Endodermal cell (in vitro differentiated cells): Measurements from ENCODE around the gene TIPARP. TPM values are rescaled to one million over a fixed set of nuclear protein-coding genes. Genes with fewer than 3 reads are reported as not detected.

ENCODE experiments used
- DNase-seq: peaks from one replicate; pipeline ENCODE4 v3.0.0-alpha.2; 2017
- H3K27ac ChIP-seq: 2 replicates; pipeline ENCODE4 v1.5.1; 2013; ENCODE audit warnings: mild to moderate bottlenecking, low read depth, low read length, moderate library complexity
- H3K27me3 ChIP-seq: 2 replicates; pipeline ENCODE4 v1.6.1; 2013; ENCODE audit warnings: mild to moderate bottlenecking, low read length, moderate library complexity; ENCODE audit not compliant: insufficient read depth, control insufficient read depth, poor library complexity, severe bottlenecking
- H3K36me3 ChIP-seq: 2 replicates; pipeline ENCODE4 v1.7.0; 2013; ENCODE audit warnings: mild to moderate bottlenecking, low read length, moderate library complexity; ENCODE audit not compliant: control insufficient read depth, insufficient read depth
- H3K4me1 ChIP-seq: one replicate; pipeline ENCODE4 v1.7.0; 2013; ENCODE audit warnings: low read length; ENCODE audit not compliant: control insufficient read depth, insufficient read depth
- H3K4me3 ChIP-seq: 2 replicates; pipeline ENCODE4 v1.5.1; 2013; ENCODE audit warnings: mild to moderate bottlenecking, low read length, moderate library complexity
- H3K9ac ChIP-seq: 2 replicates; pipeline ENCODE4 v1.6.1; 2013; ENCODE audit warnings: mild to moderate bottlenecking, low read length, moderate library complexity; ENCODE audit not compliant: poor library complexity, severe bottlenecking; ENCODE audit errors: extremely low read depth
- H3K9me3 ChIP-seq: 2 replicates; pipeline ENCODE4 v1.6.1; 2013; ENCODE audit warnings: mild to moderate bottlenecking, low read length, moderate library complexity; ENCODE audit not compliant: control insufficient read depth
- H3K27ac Mint-ChIP-seq: 2 replicates; pipeline ENCODE4 v1.8.0; 2020; ENCODE audit warnings: mixed read lengths
- H3K27me3 Mint-ChIP-seq: 2 replicates; pipeline ENCODE4 v1.8.0; 2021; ENCODE audit warnings: mild to moderate bottlenecking, mixed read lengths; ENCODE audit not compliant: insufficient read depth
- H3K36me3 Mint-ChIP-seq: 2 replicates; pipeline ENCODE4 v1.8.0; 2020; ENCODE audit warnings: low read depth, mixed read lengths
- H3K4me1 Mint-ChIP-seq: 2 replicates; pipeline ENCODE4 v1.8.0; 2020; ENCODE audit warnings: mixed read lengths
- H3K4me3 Mint-ChIP-seq: 2 replicates; pipeline ENCODE4 v1.8.0; 2020; ENCODE audit warnings: mild to moderate bottlenecking, moderate library complexity, mixed read lengths
- H3K9me3 Mint-ChIP-seq: 2 replicates; pipeline ENCODE4 v1.8.0; 2020; ENCODE audit warnings: mild to moderate bottlenecking, mixed read lengths
- CTCF ChIP-seq: fragments of 200-600 bp; sonication (generic); conservative IDR thresholded peaks from 2 replicates; pipeline ENCODE4 v1.5.0; 2021; ENCODE audit warnings: antibody characterized with exemption, mild to moderate bottlenecking
- WGBS, 2 experiments: methylation state at CpG; one replicate each; pipeline versions ENCODE4 v1.1.5 to v1.1.7; 2013; ENCODE audit warnings: missing lambda C conversion rate in 2 of 2, mixed read lengths in 1 of 2; ENCODE audit not compliant: insufficient coverage in 1 of 2, insufficient read length in 1 of 2; 5-methylcytosine and 5-hydroxymethylcytosine counted together
- total RNA-seq, 2 donors: library from RNA; stranded (reverse); fragmentation: NEBNext Ultra II Directional in 1 of 2; extraction: Animal tissue kit (Norgen Biotek cat#: 25700) in 1 of 2; gene quantifications; 2 replicates in 1 of 2; 3 replicates in 1 of 2; pipeline ENCODE4 v1.2.1, GENCODE V29; 2021

The TIPARP gene
- total RNA-seq, 2 donors from 2014 or later, result 27.1 to 34.3 TPM

- H3K36me3 ChIP-seq, result peaks cover 44% of the 10 kb centered on the region
Measured at GRCh38 chr3:156676768-156677479, 2.5 kb downstream of the TIPARP start.

GRCh38 chr3:156677536-156677935, 3.1 kb downstream of the TIPARP start:
- Mint-ChIP-seq H3K36me3 (peaks cover 31% of the 10 kb centered on the region), H3K9me3 (no peaks in the 10 kb centered on the region), H3K4me1 (peaks cover 57% of the 10 kb centered on the region), H3K4me3 (peak overlapping the region; percentile 18), H3K27ac (no peak overlapping the region), H3K27me3 (peaks cover 6% of the 10 kb centered on the region)
- Histone ChIP-seq H3K9me3 (no peaks in the 10 kb centered on the region), H3K27me3 (no peaks in the 10 kb centered on the region), H3K4me3 (peak overlapping the region; percentile 92), H3K36me3 (peaks cover 50% of the 10 kb centered on the region), H3K4me1 (peaks cover 9% of the 10 kb centered on the region), H3K9ac (no peak overlapping the region), H3K27ac (no peak overlapping the region)
- DNase-seq, result no peak
- no peak for TF ChIP-seq CTCF
- 93 to 94% methylated on average over 2 of the region's 2 CpGs for WGBS, 2 experiments

More at GRCh38 chr3:156676768-156677479, 2.5 kb downstream of the TIPARP start:
- Mint-ChIP-seq H3K4me3 (peak overlapping the region; percentile 91), H3K27me3 (peaks cover 12% of the 10 kb centered on the region), H3K4me1 (peaks cover 54% of the 10 kb centered on the region), H3K36me3 (peaks cover 31% of the 10 kb centered on the region), H3K9me3 (no peaks in the 10 kb centered on the region), H3K27ac (no peak overlapping the region)
- H3K9me3 ChIP-seq, result no peaks in the 10 kb centered on the region
- DNase-seq, result no peak
- peak overlapping the region; percentile 92 for H3K4me3 ChIP-seq
- H3K4me1 ChIP-seq, result peaks cover 7% of the 10 kb centered on the region
- TF ChIP-seq CTCF, result no peak
- H3K27me3 ChIP-seq, result no peaks in the 10 kb centered on the region
- H3K9ac ChIP-seq, result peak overlapping the region; percentile 90
- WGBS, 2 experiments, result 94 to 100% methylated on average over 1 to 2 of the region's 3 CpGs
- H3K27ac ChIP-seq, result no peak overlapping the region

- H3K9me3 ChIP-seq, result no peaks in the 10 kb centered on the region
- no peak for DNase-seq
- H3K27me3 ChIP-seq, result no peaks in the 10 kb centered on the region
- H3K4me3 Mint-ChIP-seq, result no peak overlapping the region
- H3K9ac ChIP-seq, result no peak overlapping the region
- peaks cover 11% of the 10 kb centered on the region for H3K4me1 ChIP-seq
- no peak overlapping the region for H3K27ac Mint-ChIP-seq
- H3K36me3 Mint-ChIP-seq, result peaks cover 31% of the 10 kb centered on the region
- no peaks in the 10 kb centered on the region for H3K27me3 Mint-ChIP-seq
- H3K4me3 ChIP-seq, result peak overlapping the region; percentile 92
- WGBS, 2 experiments, result 87 to 92% methylated on average over 2 of the region's 2 CpGs
- no peak overlapping the region for H3K27ac ChIP-seq
- no peaks in the 10 kb centered on the region for H3K9me3 Mint-ChIP-seq
- peaks cover 57% of the 10 kb centered on the region for H3K4me1 Mint-ChIP-seq
- no peak for TF ChIP-seq CTCF
- peaks cover 56% of the 10 kb centered on the region for H3K36me3 ChIP-seq
Measured at GRCh38 chr3:156678197-156678596, 3.8 kb downstream of the TIPARP start.
